Neural progenitor cell (in vitro differentiated cells): ENCODE data around the gene CNTNAP2. TPM values are rescaled to one million over a fixed set of nuclear protein-coding genes. Genes with fewer than 3 reads are reported as not detected.
A peak's percentile ranks its signal among the peaks of the same experiment; 100 is the strongest.

Experiments
- DNase-seq: peaks from one replicate; pipeline ENCODE4 v3.0.0-alpha.2; 2016; ENCODE audit warnings: low spot score
- H2AFZ ChIP-seq: fragments of 200-600 bp; sonication (generic); replicated peaks from 2 replicates; pipeline ENCODE4 v1.6.1; 2016; ENCODE audit warnings: antibody characterized with exemption
- H3F3A ChIP-seq: fragments of 200-600 bp; sonication (generic); 2 replicates; pipeline ENCODE4 v1.6.1; 2016; ENCODE audit warnings: antibody characterized with exemption, low read depth
- H3K27ac ChIP-seq: fragments of 200-600 bp; sonication (generic); 2 replicates; pipeline ENCODE4 v1.5.1; 2016; ENCODE audit warnings: mild to moderate bottlenecking
- H3K27me3 ChIP-seq: fragments of 200-600 bp; sonication (generic); 2 replicates; pipeline ENCODE4 v1.6.1; 2016; ENCODE audit warnings: mild to moderate bottlenecking, moderate library complexity
- H3K36me3 ChIP-seq: fragments of 200-600 bp; sonication (generic); 2 replicates; pipeline ENCODE4 v1.5.1; 2016
- H3K4me1 ChIP-seq: fragments of 200-600 bp; sonication (generic); 2 replicates; pipeline ENCODE4 v1.6.1; 2016; ENCODE audit warnings: mixed run types
- H3K4me2 ChIP-seq: fragments of 200-600 bp; sonication (generic); 2 replicates; pipeline ENCODE4 v1.6.1; 2016
- H3K4me3 ChIP-seq: fragments of 200-600 bp; sonication (generic); 2 replicates; pipeline ENCODE4 v1.5.1; 2016
- H3K79me2 ChIP-seq: fragments of 200-600 bp; sonication (generic); 2 replicates; pipeline ENCODE4 v1.6.1; 2016; ENCODE audit warnings: low read depth
- H3K9ac ChIP-seq: fragments of 200-600 bp; sonication (generic); 2 replicates; pipeline ENCODE4 v1.6.1; 2016
- H3K9me3 ChIP-seq: fragments of 200-600 bp; sonication (generic); 2 replicates; pipeline ENCODE4 v1.5.1; 2016; ENCODE audit warnings: low read depth
- H4K20me1 ChIP-seq: fragments of 200-600 bp; sonication (generic); 2 replicates; pipeline ENCODE4 v1.6.1; 2016; ENCODE audit warnings: low read depth
- H3K27ac Mint-ChIP-seq: 3 replicates; pipeline ENCODE4 v1.8.0; 2021; ENCODE audit warnings: mixed read lengths
- H3K27me3 Mint-ChIP-seq: 2 replicates; pipeline ENCODE4 v1.8.0; 2022; ENCODE audit warnings: low read depth, mild to moderate bottlenecking, inconsistent platforms, moderate library complexity, mixed read lengths; ENCODE audit not compliant: insufficient read depth
- H3K36me3 Mint-ChIP-seq: 3 replicates; pipeline ENCODE4 v1.8.0; 2021; ENCODE audit warnings: mixed read lengths
- H3K4me1 Mint-ChIP-seq: 3 replicates; pipeline ENCODE4 v1.8.0; 2021; ENCODE audit warnings: mixed read lengths
- H3K4me3 Mint-ChIP-seq: 3 replicates; pipeline ENCODE4 v1.8.0; 2021; ENCODE audit warnings: mild to moderate bottlenecking, moderate library complexity, mixed read lengths
- H3K9me3 Mint-ChIP-seq: 3 replicates; pipeline ENCODE4 v1.8.0; 2020; ENCODE audit warnings: mixed read lengths
- CTCF ChIP-seq: fragments of 200-600 bp; sonication (generic); IDR thresholded peaks from 2 replicates; pipeline ENCODE4 v1.5.1; 2017; ENCODE audit warnings: antibody characterized with exemption, mild to moderate bottlenecking
- EZH2 ChIP-seq: fragments of 200-600 bp; sonication (generic); IDR thresholded peaks from 2 replicates; pipeline ENCODE4 v1.6.1; 2017; ENCODE audit warnings: antibody characterized with exemption, mild to moderate bottlenecking, moderate library complexity
- EZH2phosphoT487 ChIP-seq: fragments of 200-600 bp; sonication (generic); IDR thresholded peaks from 2 replicates; pipeline ENCODE4 v1.6.1; 2017; ENCODE audit warnings: antibody characterized with exemption
- total RNA-seq: library from RNA; depleted of rRNA; stranded (reverse); fragments of >200 nt; gene quantifications from 2 replicates; pipeline ENCODE4 v1.2.3, GENCODE V29; 2015; ENCODE audit warnings: low replicate concordance

The CNTNAP2 gene
- total RNA-seq, 1 donor from 2014 or later, result 126 TPM

- peaks cover 5% of the 10 kb centered on the region for H3K27me3 Mint-ChIP-seq
- peaks cover 5% of the 10 kb centered on the region for H3K9me3 Mint-ChIP-seq
- no peak for TF ChIP-seq CTCF
- no peak for TF ChIP-seq EZH2phosphoT487
- no peak for TF ChIP-seq EZH2
- no peaks in the 10 kb centered on the region for H3K27me3 ChIP-seq
- H3K27ac ChIP-seq, result no peak overlapping the region
- H3K36me3 ChIP-seq, result no peaks in the 10 kb centered on the region
- no peaks in the 10 kb centered on the region for H3K4me1 ChIP-seq
- no peaks in the 10 kb centered on the region for H3K4me1 Mint-ChIP-seq
- H3K79me2 ChIP-seq, result no peaks in the 10 kb centered on the region
- H3K4me3 ChIP-seq, result no peak overlapping the region
- H3K27ac Mint-ChIP-seq, result no peak overlapping the region
- DNase-seq, result no peak
- no peak overlapping the region for H3K4me3 Mint-ChIP-seq
- no peaks in the 10 kb centered on the region for H4K20me1 ChIP-seq
- no peaks in the 10 kb centered on the region for H3K9me3 ChIP-seq
- no peaks in the 10 kb centered on the region for H3K36me3 Mint-ChIP-seq
- H2AFZ ChIP-seq, result no peak overlapping the region
- H3F3A ChIP-seq, result no peaks in the 10 kb centered on the region
- no peak overlapping the region for H3K9ac ChIP-seq
- H3K4me2 ChIP-seq, result no peak overlapping the region
Observed at GRCh38 chr7:147406521-147407135, 1290.0 kb downstream of the CNTNAP2 start.

- H3K9me3 ChIP-seq, result no peaks in the 10 kb centered on the region
- H3K9me3 Mint-ChIP-seq, result peaks cover 4% of the 10 kb centered on the region
- H3K36me3 ChIP-seq, result no peaks in the 10 kb centered on the region
- peaks cover 7% of the 10 kb centered on the region for H3K27me3 Mint-ChIP-seq
- H3K4me3 Mint-ChIP-seq, result no peak overlapping the region
- H3F3A ChIP-seq, result no peaks in the 10 kb centered on the region
- H3K4me1 Mint-ChIP-seq, result peaks cover 2% of the 10 kb centered on the region
- H2AFZ ChIP-seq, result no peak overlapping the region
- no peak for DNase-seq
- no peaks in the 10 kb centered on the region for H3K27me3 ChIP-seq
- no peaks in the 10 kb centered on the region for H3K4me1 ChIP-seq
- no peaks in the 10 kb centered on the region for H4K20me1 ChIP-seq
- no peak overlapping the region for H3K27ac ChIP-seq
- no peak overlapping the region for H3K9ac ChIP-seq
- no peaks in the 10 kb centered on the region for H3K79me2 ChIP-seq
- H3K4me3 ChIP-seq, result no peak overlapping the region
- TF ChIP-seq EZH2, result no peak
- TF ChIP-seq CTCF, result no peak
- TF ChIP-seq EZH2phosphoT487, result no peak
- no peak overlapping the region for H3K4me2 ChIP-seq
- no peak overlapping the region for H3K27ac Mint-ChIP-seq
- H3K36me3 Mint-ChIP-seq, result no peaks in the 10 kb centered on the region
Observed at GRCh38 chr7:147411096-147411495, 1294.5 kb downstream of the CNTNAP2 start.

GRCh38 chr7:147412109-147412508, 1295.5 kb downstream of the CNTNAP2 start:
- H3K9me3 Mint-ChIP-seq, result peaks cover 4% of the 10 kb centered on the region
- no peak overlapping the region for H3K4me3 ChIP-seq
- no peaks in the 10 kb centered on the region for H3K79me2 ChIP-seq
- no peak overlapping the region for H3K27ac Mint-ChIP-seq
- peaks cover 2% of the 10 kb centered on the region for H3K4me1 Mint-ChIP-seq
- H3K36me3 Mint-ChIP-seq, result no peaks in the 10 kb centered on the region
- H3K27ac ChIP-seq, result no peak overlapping the region
- no peak overlapping the region for H3K4me3 Mint-ChIP-seq
- no peaks in the 10 kb centered on the region for H3K27me3 ChIP-seq
- TF ChIP-seq EZH2phosphoT487 (no peak), CTCF (no peak), EZH2 (no peak)
- H3K4me1 ChIP-seq, result no peaks in the 10 kb centered on the region
- no peak overlapping the region for H2AFZ ChIP-seq
- peaks cover 7% of the 10 kb centered on the region for H3K27me3 Mint-ChIP-seq
- no peak overlapping the region for H3K4me2 ChIP-seq
- H4K20me1 ChIP-seq, result no peaks in the 10 kb centered on the region
- no peak overlapping the region for H3K9ac ChIP-seq
- no peaks in the 10 kb centered on the region for H3K36me3 ChIP-seq
- DNase-seq, result peak; percentile 4
- no peaks in the 10 kb centered on the region for H3K9me3 ChIP-seq
- H3F3A ChIP-seq, result no peaks in the 10 kb centered on the region
